ENCODE measurements around the gene CHMP6. TPM values are rescaled to one million over a fixed set of nuclear protein-coding genes. Genes with fewer than 3 reads are reported as not detected.
"Not testable (repeated sequence)": the region's sequence is repeated elsewhere in the genome, so short reads cannot be mapped to it uniquely, and the experiment has no call there.

CHMP6 gene
- total RNA-seq, 1 donor from 2014 or later, result 46.8 TPM

DNA sequence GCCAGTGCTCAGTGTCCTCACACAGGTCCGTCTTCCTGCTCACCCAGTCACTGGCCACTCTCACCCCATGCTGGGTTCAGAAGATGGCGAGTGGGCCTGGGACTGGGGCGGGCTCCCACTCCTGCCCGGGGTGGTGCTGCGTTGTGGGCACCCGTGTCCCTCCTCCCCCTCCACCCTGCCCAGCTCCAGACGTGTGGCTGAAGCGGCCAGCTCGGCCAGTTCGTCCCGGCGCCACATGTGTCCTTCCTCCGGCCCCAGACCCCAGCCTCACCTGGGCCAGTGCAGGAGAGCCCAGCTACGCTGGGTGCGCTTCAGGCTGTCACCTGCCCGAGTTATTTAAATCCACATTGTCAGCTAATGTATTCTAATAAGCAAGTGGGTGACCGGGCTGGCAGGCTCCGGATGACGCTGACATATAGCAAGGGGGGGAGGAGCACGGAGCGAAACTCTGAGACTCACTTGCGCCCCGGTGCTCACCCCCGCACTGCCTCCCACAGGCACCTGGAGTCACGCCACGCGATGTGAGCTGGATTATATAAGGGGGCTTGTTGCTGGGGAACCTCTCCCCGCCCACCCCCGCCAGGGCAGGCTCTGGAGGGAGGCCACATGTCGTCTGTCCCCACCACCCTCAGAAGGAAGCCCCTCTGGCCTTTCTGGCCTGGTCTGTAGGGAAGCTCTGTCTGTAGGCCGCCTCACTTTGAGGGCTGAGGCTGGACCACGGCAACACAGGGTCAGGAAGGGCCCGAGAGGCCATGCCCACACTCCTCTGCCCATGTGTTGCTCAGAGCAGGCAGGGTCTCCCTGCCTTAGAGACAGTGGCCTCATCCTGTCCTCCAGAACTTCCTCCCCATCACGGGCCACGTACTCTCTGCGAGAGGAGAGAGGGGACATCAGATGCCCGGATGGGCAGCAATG, 36.2 kb downstream of the CHMP6 start:
- DNase-seq (ENCODE audit: extremely low read depth, low read depth, low spot score), result no peak

DNA sequence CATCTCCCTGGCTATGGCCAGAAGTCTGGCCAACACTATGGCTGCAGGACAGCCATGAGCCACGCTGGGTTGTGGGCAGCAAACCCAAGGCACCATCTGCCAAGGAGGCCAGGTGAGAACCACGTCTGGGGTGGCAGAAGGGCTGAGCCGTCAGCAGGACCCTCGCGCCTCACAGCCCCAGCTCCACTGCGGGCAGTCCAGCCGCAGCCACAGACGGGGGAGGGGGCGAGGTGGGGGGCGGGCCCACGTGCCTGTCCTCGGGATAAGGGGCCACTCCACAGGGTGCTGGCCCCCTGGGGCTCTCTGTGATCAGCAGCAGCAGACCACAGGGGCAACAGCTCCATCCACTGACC, 36.8 kb downstream of the CHMP6 start:
- DNase-seq (ENCODE audit: extremely low read depth, low read depth, low spot score), result no peak

DNA sequence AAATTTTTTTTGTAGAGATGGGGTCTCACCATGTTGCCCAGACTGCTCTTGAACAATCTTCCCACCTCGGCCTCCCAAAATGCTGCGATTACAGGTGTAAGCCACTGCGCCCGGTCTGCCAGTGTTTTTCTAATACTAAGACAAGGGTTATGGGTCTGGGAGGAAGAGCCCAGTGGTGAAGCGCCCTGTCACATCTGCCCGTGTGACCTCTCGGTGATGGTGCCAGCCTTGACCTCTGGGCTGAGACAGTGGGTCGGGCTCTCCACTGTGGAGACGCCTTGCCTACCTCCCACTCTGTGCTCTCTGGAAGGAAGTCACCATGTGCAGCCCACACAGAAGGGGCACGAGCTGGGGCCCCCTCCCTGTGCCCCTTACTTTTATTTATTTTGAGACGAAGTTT, 38.2 kb downstream of the CHMP6 start:
- DNase-seq (ENCODE audit: extremely low read depth, low read depth, low spot score), result no peak

DNA sequence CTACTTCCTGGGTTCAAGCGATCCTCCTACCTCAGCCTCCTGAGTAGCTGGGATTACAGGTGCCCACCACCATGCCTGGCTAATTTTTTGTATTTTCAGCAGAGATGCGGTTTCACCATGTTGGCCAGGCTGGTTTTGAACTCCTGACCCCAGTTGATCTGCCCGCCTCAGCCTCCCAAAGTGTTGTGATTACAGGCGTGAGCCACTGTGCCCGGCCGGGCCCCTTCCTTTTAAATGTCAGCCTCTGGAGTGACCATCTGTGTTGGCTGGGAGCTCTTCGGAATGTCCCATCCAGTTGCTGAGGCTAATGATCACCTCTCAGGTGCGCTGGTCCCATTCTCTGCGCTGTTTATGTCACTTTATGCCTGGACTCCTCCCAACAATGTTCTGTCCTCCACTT, 38.7 kb downstream of the CHMP6 start:
- not testable (repeated sequence) for DNase-seq (ENCODE audit: extremely low read depth, low read depth, low spot score)

DNA sequence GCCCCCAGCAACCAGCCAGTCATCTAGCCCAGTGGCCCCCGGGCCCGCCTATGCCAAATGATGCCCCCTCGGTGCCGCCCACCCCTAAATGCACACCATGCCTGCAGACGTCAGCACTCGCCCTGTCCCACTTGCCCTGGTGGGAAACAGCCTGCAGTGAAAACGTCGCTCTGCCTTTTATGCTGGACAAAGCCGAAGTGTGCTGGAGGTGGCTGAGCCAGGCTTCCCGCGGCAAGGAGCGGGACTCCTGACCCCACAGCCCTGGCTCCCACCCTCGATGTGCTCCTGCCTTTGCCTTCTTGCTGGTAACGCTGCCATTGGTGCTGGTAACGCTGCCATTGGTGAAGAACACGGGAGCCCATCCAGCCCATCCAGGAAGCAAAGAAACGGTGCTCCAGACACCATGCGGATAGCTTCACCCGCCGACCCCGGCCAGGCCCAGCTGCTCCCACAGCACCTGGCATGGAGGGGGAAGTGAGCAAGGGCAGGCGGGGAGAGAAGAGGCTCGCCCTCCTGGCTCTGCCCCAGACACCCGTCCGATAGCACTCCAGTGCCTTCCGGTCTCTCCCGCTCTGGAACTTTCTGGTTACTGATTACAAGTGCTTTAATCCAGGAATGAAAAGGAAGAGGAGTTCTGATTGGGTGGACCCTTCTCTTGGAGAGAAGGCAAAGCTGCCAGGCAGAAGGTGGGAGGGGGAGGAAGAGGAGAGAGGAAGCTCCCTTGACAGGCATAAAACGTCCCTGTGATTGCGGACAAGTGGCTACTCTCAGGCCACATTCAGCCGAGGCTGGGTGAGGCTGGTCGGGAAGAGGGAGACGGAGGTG, 39.3 kb downstream of the CHMP6 start:
- DNase-seq (ENCODE audit: extremely low read depth, low read depth, low spot score), result no peak

DNA sequence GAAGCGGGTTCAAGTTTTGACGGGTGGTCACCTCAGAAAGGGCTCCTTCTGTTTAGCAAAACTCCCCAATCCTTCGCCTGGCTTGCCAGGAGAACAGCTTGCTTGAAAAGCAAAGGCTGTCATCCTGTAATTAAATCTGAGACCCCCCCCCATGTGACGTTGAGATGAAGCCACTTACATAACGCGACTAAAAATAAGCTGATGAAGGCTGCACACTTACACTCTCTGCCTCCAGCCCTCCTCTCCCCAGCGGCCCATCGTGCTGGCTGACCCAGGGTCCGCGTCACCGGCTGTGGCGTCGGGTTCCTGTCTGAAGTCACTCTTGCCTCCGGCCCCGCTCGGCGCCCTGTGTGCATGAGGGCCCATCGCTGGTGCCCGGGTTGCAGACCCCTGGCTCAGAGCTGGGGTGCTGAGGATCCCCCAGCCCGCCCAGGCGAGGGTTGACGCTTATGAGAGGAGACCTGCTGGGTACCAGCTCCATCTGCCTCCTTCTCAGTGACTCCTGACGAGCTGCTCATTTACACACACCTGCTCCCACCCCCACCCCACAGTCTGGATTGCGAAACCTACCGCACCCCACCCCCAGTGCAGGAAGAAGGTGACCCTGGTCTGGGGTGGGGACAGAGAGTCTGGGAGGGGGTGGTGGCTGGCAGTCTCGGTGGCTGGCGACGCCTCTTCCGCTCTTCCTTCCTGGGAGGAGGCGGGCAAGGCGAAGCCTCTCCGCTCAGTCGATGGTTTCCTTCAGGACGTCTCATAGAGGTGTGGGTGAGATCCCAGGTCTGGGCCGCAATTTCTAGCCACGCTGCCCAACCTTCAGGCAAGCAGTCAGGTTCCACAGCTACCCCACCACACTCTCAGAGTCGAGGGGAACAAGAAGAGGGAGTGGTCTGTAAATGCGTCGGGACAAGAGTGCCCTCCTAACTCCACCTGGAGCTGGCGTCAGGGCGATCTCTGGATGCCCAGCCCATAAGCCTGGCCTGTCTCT, 40.2 kb downstream of the CHMP6 start:
- DNase-seq (ENCODE audit: extremely low read depth, low read depth, low spot score), result no peak

DNA sequence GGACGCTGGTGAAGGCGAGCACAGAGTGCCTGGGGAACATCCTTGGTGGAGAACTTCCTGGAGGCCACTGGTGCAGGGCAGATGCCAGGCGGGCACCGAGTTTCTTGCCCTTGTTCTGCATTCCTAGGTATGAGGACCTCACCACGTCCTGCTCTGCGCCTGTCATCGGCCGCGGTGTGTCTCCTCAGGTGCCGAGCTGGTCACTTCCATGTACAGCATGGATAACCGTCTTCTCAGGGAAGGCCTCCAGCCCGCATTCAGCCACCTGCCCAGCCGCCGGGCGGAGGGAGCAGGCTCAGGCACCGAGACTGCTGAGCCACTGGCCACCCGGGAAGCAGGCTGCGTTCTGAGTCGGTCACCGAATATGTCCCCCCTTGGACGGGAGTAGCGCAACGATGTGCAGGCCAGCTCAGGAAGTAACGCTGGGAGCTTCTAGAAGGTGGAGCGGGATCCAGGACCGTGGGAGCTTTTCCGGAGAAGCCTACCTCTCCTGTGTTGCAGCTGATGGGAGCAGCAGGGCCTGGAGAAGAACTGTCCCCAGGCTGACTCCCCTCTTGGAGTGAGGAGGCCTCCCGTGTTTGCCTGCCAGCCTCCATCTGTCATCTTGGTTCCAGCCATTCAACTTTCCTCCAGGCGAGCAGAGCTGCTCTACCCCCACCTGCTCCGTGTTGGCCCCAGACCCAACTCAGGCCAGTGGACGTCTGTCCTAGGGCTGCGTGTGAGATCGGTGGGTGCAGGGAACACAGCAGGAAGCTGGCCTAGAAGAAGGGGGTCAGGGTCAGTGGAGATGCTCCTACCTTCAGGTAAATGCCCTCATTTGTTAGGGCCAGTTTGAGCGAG, 41.2 kb downstream of the CHMP6 start:
- no peak for DNase-seq (ENCODE audit: extremely low read depth, low read depth, low spot score)

DNA sequence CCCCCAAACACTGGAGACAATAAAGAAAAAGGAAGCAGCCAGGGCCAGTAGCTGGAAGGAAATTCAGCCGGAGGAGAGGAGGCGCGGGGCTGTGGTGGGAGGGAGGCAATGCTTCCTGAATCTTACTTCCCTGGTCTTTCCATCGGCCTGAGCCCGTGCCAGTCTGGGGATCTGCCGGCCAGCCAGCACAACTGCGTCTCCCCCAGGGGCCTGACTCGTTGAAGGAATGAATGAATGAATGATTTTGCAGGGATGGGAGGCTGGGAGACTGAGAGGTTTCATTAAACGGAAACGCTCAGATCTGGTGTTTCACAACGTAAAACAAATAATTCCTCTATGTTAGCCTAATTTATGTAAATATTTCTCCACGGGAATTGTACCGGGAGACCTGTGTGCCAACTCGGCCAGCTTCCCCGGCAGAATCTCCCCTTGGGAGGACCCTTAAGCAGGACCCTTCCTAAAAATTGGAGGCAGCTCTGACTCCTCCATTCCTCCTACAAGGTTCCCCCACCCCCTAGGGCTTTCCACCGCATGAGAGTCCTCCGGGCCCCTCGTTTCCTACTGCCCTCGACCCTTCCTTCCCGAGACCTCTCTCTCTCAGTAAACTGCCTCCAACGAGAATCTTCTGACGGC, 42.0 kb downstream of the CHMP6 start:
- no peak for DNase-seq (ENCODE audit: extremely low read depth, low read depth, low spot score)

DNA sequence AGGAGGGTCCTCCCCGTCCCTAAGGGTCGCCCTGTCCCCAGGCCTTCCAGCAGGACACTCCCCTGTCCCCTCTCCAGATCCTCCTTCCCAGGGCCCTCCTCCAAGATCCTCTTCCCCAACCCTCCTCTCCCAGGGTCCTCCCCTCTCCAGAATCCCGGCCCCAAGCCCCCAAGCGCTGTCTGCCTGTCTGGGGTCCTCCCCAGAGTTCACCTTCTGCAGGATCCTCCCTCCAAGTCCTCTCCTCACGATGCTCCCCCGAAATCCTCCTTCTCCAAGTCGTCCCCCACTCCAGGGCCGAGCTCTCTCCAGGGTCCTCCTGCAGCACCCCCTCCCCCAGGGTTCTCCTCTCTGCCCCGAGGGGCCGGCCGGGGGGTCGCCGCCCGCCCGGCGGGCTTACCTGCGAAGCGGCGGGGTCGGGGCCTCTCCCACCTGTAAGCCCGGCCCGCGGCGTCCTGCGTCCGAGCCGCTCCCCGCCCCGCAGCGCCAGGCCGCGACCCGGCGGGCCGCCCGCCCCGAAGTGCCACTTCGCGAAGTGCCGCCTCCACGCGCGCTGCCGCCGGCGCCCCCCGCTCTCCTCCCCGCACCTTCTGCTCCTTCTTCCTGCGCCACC, 42.6 kb downstream of the CHMP6 start:
- no peak for DNase-seq (ENCODE audit: extremely low read depth, low read depth, low spot score)

DNA sequence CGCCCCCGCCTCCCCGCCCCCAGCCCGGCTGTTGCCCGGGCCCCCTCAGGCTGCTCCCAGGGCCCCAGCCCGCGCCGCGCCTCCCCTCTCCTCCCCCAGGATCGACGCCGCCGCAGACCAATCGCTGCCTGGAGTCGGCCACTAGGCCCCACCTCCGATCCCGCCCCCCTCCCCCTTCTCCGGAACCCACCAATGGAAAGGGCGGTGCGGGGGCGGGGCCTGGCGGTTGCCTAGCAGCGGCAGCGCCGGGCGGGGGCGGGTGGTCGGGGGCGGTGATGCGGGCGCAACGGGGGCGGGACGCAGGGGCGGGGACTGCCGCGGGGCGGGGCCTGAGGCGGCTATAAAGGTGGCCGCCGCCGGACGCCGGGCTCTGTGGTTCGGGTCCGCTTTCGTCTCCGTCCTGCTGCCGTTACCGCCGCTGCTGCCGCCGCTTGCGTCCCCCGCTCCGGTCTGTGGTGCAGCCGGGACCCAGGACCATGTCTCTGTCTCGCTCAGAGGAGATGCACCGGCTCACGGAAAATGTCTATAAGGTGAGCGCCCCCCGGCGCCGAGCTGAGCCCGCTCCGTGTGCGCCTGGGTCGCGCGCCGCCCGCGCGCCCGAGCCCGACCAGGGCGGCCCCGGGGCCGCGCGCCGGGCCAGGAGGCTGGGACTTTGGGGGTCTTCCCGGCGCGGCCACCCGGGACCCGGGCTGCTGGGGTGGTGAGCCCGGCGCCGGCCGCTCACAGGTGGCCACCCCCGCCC, 43.3 kb downstream of the CHMP6 start, which contains the start of gene BAIAP2:
Gene BAIAP2 (plus strand): TSS at position 373 of the 742 bp plus-strand sequence. CDS start 104 bp downstream, at position 477.
- no peak for DNase-seq (ENCODE audit: extremely low read depth, low read depth, low spot score)

DNA sequence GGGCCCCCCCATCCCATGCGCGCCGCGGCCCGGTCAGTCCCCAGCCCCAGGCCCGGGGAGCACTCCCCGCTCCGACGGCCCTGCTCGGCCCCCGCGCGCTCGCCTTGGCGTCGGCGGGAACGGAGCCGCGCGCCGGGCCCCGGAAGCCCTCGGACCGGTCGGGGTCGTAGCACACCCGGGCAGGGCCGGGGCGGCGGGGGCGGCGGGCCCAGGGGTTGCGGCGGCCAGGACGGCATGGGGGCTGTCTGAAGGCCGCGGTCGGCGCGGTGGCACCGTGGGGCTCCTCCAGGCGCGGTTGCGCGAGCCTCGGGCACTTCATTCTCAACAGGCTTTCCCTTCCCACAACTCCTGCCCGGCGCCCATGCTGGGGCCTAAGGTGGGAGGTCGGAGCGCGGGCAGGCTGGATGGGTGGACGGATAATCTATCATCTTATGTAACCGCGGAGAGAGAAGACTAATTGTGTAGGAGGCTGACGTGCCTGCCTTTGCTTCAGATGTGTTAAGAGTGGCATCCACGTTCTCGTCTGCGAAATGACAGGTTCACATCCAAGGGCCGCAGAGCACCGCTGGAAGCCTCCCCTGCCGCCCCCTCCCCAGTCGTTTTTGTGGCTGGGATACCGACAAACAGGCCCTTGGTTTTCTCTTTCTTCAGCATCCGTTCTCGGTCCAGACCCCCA, 44.0 kb downstream of the CHMP6 start:
- no peak for DNase-seq (ENCODE audit: extremely low read depth, low read depth, low spot score)

DNA sequence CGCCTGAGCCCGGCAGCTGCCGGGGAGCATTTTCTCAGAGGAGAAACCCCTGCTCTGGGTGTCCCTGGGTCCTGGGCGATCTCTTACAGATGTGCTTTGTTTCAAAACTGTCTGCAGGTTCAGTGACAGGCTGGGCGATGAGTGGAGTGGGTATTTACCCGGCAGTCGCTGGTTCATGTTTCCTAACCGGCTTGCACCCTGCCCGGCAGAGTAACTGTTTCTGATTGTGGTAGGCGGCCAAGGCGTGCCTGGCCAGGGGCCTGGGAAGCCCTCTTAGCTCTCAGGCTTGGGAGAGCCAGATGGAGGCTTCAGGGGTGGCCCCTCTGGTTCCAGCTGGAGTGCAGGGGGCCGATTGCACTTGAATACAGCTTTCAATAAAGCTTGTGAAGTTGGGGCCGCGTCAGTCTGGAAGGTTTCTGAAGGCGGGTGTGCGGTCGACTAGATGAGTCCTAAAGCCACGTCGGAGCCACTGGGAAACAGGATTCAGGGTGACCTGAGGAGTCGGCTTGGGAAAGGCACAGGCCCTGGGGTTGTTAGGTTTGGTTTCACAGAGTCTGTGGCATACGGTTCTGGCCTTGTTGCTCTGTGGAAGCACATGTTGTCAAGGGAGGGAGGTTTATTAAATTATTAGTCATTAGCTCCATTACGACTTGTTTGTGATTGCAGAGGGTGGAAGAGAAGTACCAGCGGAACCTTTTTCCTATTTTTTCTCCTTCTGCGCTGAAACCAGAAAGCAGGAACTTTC, 44.7 kb downstream of the CHMP6 start:
- DNase-seq (ENCODE audit: extremely low read depth, low read depth, low spot score), result no peak

DNA sequence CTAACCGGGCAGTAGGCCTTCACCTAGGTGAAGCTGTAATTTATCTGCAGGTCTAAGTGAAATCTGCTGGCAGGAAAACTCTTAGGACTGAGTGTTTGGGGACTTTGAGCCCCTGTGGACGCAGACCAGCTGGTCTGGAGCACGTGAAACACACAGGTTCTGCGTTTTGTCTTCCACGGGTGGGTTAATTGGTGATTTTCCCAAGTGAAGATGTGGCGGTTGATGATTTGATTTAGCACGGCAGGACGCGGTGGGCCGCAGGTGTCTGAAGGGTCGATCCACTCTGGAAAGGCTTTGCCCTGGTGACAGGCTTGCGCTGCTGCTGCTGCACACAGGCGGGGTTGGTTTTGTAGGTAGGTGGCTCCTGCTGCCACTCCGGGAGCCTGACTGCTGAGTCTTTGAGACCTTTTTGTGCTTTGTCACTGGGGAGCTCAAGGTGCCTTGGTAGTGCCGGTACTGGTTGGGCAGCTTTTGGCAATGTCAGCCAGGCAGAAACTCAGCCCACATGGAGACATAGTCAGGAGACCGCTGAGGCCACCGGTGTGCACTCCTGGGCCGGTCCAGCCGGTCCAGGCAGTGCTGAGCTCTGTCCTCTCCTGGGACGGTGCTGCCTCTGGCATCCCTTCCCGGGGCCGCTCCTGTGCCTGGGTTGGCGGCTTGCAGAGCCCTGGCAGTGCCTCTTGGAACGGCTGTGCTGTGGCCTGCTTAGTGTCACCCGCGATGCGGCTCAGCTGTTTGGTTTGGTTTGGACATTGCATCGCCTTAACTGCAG, 45.6 kb downstream of the CHMP6 start:
- DNase-seq (ENCODE audit: extremely low read depth, low read depth, low spot score), result no peak

DNA sequence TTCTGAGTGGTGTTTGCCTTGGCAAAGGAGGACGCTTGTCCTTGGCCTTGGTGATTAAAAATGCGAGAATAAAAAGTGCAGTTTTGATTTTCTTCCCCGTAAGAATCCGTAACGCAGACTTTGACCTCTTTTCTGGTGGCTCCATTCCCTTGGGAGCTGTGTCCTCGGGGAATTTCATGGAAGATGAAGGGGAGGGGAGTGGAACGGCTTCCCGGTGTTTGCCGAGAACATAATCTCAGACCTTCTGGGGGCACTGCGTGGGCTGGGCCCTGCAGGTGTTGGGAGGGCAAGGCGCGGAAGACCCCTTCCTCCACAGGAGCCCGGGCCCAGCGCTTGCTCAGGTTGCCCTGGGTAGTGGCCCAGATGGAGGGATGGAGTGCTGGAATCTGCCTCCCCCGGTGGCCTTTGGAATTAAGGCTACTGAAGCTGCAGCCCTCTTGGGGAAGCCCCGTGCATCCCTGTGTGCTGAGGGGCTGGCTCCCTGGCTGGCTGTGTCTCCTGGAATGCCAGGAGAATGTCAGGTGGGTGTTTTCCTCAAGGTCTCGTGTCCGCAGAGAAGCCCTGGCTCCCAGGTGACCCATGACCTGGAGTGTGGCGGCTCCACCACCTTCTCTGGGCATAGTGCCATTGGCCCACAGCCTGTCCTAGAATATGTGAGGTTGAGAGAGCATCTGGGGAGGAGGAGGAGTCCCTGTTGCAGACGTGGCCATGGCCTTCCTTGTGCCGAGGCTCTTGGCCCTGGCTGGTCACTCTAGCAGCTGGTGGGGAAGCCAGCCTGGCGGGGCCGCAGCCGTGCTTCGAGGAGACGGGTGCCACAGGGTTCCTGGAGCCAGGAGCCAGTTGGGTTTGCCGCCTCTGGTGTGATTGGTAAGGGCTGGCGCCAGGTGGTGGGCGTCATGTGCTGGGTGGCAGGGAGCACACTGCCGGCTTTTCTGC, 46.4 kb downstream of the CHMP6 start:
- no peak for DNase-seq (ENCODE audit: extremely low read depth, low read depth, low spot score)

DNA sequence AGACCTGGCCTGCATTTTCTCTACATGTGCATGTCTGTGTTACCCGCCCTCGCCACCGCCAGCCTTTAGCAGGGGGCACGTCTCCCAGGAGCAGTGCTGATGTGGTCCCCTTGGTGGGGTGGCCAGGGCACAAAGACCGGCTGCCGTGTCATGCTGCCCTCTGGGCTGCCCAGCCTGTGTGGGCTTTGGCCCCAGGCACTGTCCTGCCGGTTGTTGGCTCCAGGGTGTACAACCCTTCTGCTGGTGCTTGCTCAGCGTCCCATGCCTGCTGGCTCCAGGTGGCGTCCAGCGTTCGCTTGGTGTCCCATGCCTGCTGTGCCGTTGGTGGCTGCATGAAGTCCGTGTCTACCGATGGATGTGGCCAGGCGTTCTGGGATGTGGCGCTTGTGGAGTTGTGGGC, 47.5 kb downstream of the CHMP6 start:
- DNase-seq (ENCODE audit: extremely low read depth, low read depth, low spot score), result no peak

All from glomerular endothelial cell (primary cell).